Measurements from ENCODE around the gene SPNS1.

Gene SPNS1

GRCh38 chr16:28999577-28999976 lies 25.0 kb downstream of the SPNS1 start:
- no peak for TF ChIP-seq CTCF (IDR thresholded peaks at IDR 0.05)

GRCh38 chr16:29000019-29000418 lies 25.4 kb downstream of the SPNS1 start:
- no peak for TF ChIP-seq CTCF (IDR thresholded peaks at IDR 0.05)

GRCh38 chr16:29007730-29008593 lies 33.4 kb downstream of the SPNS1 start:
- TF ChIP-seq CTCF (IDR thresholded peaks at IDR 0.05): no peak

GRCh38 chr16:29009050-29009837 lies 34.7 kb downstream of the SPNS1 start:
- TF ChIP-seq CTCF (IDR thresholded peaks at IDR 0.05): no peak

GRCh38 chr16:29009838-29010166 lies 35.2 kb downstream of the SPNS1 start:
- no peak for TF ChIP-seq CTCF (IDR thresholded peaks at IDR 0.05)

GRCh38 chr16:29011112-29011511 lies 36.5 kb downstream of the SPNS1 start:
- TF ChIP-seq CTCF (IDR thresholded peaks at IDR 0.05): no peak

GRCh38 chr16:29011851-29012250 lies 37.3 kb downstream of the SPNS1 start:
- TF ChIP-seq CTCF (IDR thresholded peaks at IDR 0.05): no peak
